ENCODE measurements around the gene STH.

STH gene

DNA sequence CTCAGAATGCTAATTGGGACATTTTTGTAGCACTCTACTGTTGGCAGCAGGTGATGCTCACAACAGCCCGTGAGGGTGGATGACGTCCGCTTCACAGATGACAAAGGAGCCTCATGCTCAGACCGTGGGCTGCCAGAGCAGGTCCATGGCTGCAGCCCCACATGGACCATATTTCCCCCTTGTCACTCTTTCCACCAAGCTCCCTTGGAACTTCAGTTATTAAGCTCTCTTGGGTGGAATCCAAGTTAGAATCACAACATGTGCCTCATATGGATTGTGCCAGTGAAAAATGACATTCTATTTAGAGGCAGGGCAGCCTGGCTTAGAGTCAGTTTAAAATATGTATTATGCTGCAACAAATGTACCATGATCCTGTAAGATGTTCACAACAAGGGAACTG is 33.2 kb upstream of the STH start:
- TF ChIP-seq, protein P1, sequence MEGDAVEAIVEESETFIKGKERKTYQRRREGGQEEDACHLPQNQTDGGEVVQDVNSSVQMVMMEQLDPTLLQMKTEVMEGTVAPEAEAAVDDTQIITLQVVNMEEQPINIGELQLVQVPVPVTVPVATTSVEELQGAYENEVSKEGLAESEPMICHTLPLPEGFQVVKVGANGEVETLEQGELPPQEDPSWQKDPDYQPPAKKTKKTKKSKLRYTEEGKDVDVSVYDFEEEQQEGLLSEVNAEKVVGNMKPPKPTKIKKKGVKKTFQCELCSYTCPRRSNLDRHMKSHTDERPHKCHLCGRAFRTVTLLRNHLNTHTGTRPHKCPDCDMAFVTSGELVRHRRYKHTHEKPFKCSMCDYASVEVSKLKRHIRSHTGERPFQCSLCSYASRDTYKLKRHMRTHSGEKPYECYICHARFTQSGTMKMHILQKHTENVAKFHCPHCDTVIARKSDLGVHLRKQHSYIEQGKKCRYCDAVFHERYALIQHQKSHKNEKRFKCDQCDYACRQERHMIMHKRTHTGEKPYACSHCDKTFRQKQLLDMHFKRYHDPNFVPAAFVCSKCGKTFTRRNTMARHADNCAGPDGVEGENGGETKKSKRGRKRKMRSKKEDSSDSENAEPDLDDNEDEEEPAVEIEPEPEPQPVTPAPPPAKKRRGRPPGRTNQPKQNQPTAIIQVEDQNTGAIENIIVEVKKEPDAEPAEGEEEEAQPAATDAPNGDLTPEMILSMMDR (IDR thresholded peaks at IDR 0.05; ENCODE audit: control extremely low read depth, extremely low read depth, low read depth, missing control alignments): no peak
- POLR2A ChIA-PET: no interaction called here
- CTCF ChIA-PET: interaction anchor here (1.2 kb wide), 1 partner anchor 10 kb away, joined by 3 read pairs; no protein-coding TSS in a partner anchor
- no peak for DNase-seq (ENCODE audit: extremely low spot score)

DNA sequence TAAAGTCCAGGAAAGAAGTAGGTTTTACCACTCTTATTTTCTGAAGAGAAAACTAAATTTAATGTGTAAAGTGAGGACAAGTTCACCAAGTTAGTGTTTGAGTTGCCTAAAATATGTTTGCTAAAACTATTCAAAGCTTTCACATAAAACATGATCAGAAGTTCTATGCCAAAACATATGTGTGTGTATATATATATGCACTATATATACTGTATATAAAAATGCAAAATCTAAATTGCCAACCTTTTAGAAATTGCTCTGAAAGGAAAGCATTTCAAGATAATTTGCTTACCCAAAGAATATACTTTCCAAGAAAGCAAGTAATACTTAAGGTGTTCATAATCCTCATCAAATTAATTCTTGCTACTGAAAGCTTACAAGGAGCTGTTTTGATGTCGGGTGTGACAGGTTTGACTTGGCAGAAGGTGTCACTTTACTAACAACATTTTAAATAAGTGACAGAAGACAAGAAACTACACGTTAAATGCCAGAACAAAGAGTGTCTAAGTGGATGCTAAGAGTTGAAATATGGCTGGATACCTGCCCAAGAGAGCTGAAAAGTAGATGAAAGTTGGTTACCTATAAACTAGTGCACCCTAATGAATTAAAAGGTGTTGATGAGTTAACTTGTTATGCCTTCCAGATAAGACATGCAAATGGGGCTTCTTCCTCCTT is 32.3 kb upstream of the STH start:
- ChIA-PET POLR2A (no interaction called here), CTCF (interaction anchor here (1.2 to 1.5 kb wide), 2 partner anchors 11 to 18 kb away, joined by 3 to 7 read pairs; no protein-coding TSS in a partner anchor)
- TF ChIP-seq, protein P1 (IDR thresholded peaks at IDR 0.05; ENCODE audit: control extremely low read depth, extremely low read depth, low read depth, missing control alignments): no peak
- no peak for DNase-seq (ENCODE audit: extremely low spot score)

DNA sequence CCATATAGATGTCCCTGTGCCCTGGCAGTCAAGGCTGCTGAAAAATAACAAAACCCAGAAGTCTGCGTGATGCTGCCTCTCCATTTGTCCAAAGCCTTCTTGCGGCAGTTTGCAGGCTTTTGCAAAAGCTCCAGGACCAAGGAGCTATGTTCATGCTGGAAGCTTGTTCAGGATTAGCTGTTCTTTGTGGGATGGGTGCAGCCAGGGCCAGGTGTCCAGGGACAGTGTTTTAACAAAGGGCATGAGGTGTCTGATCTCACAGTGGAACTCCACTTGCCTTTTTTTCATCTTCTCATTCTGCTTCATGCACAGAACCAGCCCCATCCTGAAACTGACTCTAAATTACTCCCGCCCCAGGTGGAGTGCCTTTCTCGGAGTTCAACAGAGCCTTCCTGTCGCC is 31.7 kb upstream of the STH start:
- ChIA-PET POLR2A (no interaction called here), CTCF (interaction anchor here (1.5 kb wide), 1 partner anchor 18 kb away, joined by 7 read pairs; no protein-coding TSS in a partner anchor)

DNA sequence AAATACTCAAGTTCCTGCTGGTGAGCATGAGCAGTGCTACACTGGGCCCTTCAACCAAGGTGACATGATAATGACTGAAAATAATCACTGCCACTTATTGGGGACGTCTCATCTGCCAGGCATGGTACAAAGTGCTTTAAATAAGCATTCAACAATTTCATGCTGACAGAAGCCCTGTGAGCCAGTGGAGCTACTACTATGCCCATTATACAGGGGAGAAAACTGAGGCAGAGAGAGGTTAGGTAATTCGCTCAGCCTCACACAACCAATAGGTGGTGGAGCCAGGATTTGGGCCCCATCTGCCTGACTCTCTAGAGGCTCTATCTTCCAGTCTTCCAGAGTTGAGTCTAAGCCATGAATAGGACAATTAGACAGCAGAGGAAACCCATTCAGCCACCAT is 30.3 kb upstream of the STH start:
- TF ChIP-seq, protein P1 (IDR thresholded peaks at IDR 0.05; ENCODE audit: control extremely low read depth, extremely low read depth, low read depth, missing control alignments): no peak
- CTCF ChIA-PET: interaction anchor here (1.0 kb wide), 1 partner anchor 19 kb away, joined by 3 read pairs; no protein-coding TSS in a partner anchor
- DNase-seq (ENCODE audit: extremely low spot score): no peak
- POLR2A ChIA-PET: no interaction called here

More for the DNA sequence above, 31.7 kb upstream of the STH start:
- TF ChIP-seq, protein P1 (IDR thresholded peaks at IDR 0.05; ENCODE audit: control extremely low read depth, extremely low read depth, low read depth, missing control alignments): no peak
- DNase-seq (ENCODE audit: extremely low spot score): no peak

DNA sequence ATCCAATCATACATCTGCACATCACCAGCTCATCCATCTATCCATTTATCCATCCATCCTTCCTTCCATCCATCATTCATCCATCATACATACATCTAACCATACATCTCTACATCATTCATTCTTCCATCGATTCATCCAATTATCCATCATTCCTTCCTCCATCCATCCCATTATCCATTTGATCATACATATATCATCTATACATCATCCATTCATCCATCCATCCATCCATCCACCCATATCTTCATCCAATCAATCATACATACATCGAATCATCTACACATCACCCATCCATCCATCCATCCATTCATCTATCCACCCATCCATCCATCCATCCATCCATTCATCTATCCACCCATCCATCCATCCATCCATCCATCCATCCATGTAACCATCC is 29.3 kb upstream of the STH start:
- TF ChIP-seq, protein P1 (IDR thresholded peaks at IDR 0.05; ENCODE audit: control extremely low read depth, extremely low read depth, low read depth, missing control alignments): no peak
- CTCF ChIA-PET: interaction anchor here (1.0 kb wide), 1 partner anchor 20 kb away, joined by 3 read pairs; no protein-coding TSS in a partner anchor
- no peak for DNase-seq (ENCODE audit: extremely low spot score)
- POLR2A ChIA-PET: no interaction called here

DNA sequence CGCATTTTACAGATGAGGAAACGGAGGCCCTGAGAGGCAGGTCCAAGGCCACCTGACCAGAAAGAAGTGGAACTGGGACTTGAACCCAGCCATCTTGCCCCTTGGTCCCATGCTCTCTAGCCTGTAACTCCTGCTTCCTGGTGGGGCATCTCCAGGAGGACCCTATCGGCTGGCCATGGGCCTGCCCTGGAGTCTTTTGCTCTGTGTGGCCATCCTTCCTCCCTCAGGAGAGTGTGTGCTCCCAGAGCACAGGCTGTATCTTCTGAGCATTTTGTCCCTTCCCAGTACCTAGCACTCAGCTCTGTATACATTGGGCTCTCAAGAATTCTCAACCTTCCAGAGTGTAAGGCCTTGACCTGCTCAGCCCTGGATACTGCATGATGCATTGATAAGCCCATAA is 28.4 kb upstream of the STH start:
- no peak for DNase-seq (ENCODE audit: extremely low spot score)
- TF ChIP-seq, protein P1 (IDR thresholded peaks at IDR 0.05; ENCODE audit: control extremely low read depth, extremely low read depth, low read depth, missing control alignments): no peak
- POLR2A ChIA-PET: no interaction called here
- CTCF ChIA-PET: interaction anchor here (1.3 kb wide), 1 partner anchor 22 kb away, joined by 5 read pairs; no protein-coding TSS in a partner anchor
